Measurements from ENCODE around the gene LSR. TPM values are rescaled to one million over a fixed set of nuclear protein-coding genes. Genes with fewer than 3 reads are reported as not detected.
"Not testable (repeated sequence)": the region's sequence is repeated elsewhere in the genome, so short reads cannot be mapped to it uniquely, and the experiment has no call there.

The LSR gene
- total RNA-seq, 4 donors from 2014 or later = 10.4 to 30.9 (median 17.9) TPM

- TF ChIP-seq, protein P1, sequence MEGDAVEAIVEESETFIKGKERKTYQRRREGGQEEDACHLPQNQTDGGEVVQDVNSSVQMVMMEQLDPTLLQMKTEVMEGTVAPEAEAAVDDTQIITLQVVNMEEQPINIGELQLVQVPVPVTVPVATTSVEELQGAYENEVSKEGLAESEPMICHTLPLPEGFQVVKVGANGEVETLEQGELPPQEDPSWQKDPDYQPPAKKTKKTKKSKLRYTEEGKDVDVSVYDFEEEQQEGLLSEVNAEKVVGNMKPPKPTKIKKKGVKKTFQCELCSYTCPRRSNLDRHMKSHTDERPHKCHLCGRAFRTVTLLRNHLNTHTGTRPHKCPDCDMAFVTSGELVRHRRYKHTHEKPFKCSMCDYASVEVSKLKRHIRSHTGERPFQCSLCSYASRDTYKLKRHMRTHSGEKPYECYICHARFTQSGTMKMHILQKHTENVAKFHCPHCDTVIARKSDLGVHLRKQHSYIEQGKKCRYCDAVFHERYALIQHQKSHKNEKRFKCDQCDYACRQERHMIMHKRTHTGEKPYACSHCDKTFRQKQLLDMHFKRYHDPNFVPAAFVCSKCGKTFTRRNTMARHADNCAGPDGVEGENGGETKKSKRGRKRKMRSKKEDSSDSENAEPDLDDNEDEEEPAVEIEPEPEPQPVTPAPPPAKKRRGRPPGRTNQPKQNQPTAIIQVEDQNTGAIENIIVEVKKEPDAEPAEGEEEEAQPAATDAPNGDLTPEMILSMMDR (IDR thresholded peaks at IDR 0.05) = no peak
- DNase-seq (ENCODE audit: low spot score) (no peak), ATAC-seq (ENCODE audit: low FRiP score) (no peak)
These were observed 29.9 kb downstream of the LSR start for GRCh38 chr19:35278578-35279284.

DNA sequence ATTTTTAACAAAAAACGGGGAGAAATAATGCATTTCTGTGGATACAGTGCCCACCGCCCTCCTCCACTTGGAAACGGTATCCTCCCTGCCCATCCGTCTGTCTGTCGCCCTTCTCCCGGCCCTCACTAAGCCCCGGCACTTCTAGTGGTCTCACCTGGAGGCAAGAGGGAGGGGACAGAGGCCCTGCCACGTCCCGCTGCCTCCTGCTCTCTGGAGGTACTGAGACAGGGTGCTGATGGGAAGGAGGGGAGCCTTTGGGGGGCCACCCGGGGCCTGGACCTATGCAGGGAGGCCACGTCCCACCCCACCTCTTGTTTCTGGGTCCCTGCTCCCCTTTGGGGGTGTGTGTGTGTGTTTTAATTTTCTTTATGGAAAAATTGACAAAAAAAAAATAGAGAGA lies 30.6 kb downstream of the LSR start:
- TF ChIP-seq, protein P1 (IDR thresholded peaks at IDR 0.05) = no peak
- no peak for ATAC-seq (ENCODE audit: low FRiP score)
- DNase-seq (ENCODE audit: low spot score) = no peak

- ATAC-seq (ENCODE audit: low FRiP score) (no peak), DNase-seq (ENCODE audit: low spot score) (no peak)
- TF ChIP-seq, protein P1 (IDR thresholded peaks at IDR 0.05) = no peak
These were observed 31.4 kb downstream of the LSR start for GRCh38 chr19:35279985-35280821.

GRCh38 chr19:35281303-35281702 lies 32.5 kb downstream of the LSR start:
- TF ChIP-seq, protein P1 (IDR thresholded peaks at IDR 0.05) = no peak
- no peak for DNase-seq (ENCODE audit: low spot score)
- ATAC-seq (ENCODE audit: low FRiP score) = no peak

GRCh38 chr19:35284153-35285094 lies 35.6 kb downstream of the LSR start:
- TF ChIP-seq, protein P1 (IDR thresholded peaks at IDR 0.05) = no peak
- ATAC-seq (ENCODE audit: low FRiP score) (no peak), DNase-seq (ENCODE audit: low spot score) (no peak)

DNA sequence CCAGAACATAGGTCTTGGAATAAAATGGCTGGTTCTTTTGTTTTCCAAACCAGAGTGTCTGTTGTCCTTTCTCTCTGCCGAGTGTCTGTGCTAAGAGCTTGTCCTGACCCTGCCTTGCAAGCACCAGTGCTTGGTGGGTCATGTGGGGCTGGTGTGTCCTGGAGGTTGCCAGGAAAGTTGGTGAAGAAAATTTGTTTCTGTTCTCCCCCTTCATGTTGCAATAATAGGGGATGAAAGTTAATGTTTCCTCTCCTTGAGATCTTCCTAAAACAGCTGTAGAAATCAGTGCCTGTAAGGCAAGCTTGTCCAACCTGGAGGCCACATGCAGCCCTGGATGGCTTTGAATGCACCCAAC lies 36.3 kb downstream of the LSR start:
- DNase-seq (ENCODE audit: low spot score) = no peak
- ATAC-seq (ENCODE audit: low FRiP score) = no peak
- TF ChIP-seq, protein P1 (IDR thresholded peaks at IDR 0.05) = no peak

DNA sequence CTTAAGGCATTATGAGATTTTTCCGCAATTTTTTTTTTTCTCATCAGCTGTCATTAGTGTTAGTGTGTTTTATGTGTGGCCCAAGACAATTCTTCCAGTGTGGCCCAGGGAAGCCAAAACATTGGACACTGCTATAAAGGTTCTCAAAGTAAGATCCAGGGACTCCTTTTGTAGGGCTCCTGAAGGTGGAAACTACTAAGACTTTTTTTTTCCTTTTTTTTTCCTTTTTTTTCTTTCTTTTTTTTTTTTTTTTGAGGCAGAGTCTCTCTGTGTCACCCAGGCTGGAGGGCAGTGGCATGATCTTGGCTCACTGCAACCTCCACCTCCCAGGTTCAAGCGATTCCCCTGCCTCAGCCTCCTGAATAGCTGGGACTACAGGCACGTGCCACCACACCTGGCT lies 36.7 kb downstream of the LSR start:
- DNase-seq (ENCODE audit: low spot score); ATAC-seq (ENCODE audit: low FRiP score): not testable (repeated sequence)

DNA sequence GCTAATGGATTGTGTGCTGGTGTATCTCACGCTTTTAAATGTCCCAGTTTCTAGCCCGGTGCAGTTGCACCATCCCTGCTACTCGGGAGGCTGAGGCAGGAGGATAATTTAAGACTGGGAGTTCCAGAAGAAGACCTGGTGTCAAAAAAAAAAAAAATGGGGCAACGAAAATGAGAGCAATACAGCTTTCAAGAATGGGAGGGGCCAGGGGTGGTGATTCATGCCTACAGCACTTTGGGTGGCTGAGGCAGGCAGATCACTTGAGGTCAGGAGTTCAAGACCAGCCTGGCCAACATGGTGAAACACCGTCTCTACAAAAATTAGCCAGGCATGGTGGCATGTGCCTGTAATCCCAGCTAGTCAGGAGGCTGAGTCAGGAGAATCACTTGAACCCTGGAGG lies 37.3 kb downstream of the LSR start:
- DNase-seq (ENCODE audit: low spot score); ATAC-seq (ENCODE audit: low FRiP score): not testable (repeated sequence)
